K562 (cell line): Measurements from ENCODE around the gene KNSTRN. TPM values are rescaled to one million over a fixed set of nuclear protein-coding genes. Genes with fewer than 3 reads are reported as not detected.

ENCODE experiments used
- ARNT ChIP-seq, 2 experiments: fragments of 450-650 bp; IDR thresholded peaks; 2 replicates each; pipeline ENCODE4 v1.6.1; 2016; ENCODE audit warnings: mild to moderate bottlenecking in 1 of 2
- FOXA3 ChIP-seq, 2 experiments: fragments of 450-650 bp in 1 of 2; sonication (generic) in 1 of 2; formaldehyde crosslinking; IDR thresholded peaks in 1 of 2; conservative IDR thresholded peaks in 1 of 2; 2 replicates each; pipeline versions ENCODE4 v1.4.0 to v1.8.0; 2020 to 2022; ENCODE audit warnings: mild to moderate bottlenecking in 2 of 2, missing genetic modification reagents in 1 of 2
- HNRNPLL ChIP-seq: fragments of 200-400 bp; formaldehyde crosslinking; IDR thresholded peaks from 2 replicates; pipeline ENCODE4 v1.6.1; 2017; ENCODE audit warnings: low read length, low read depth, mild to moderate bottlenecking; ENCODE audit not compliant: poor library complexity, severe bottlenecking
- IFI16 ChIP-seq: fragments of 250-450 bp; sonication (Bioruptor Pico); IDR thresholded peaks from 2 replicates; pipeline ENCODE4 v2.1.2; 2022; ENCODE audit warnings: mild to moderate bottlenecking, inconsistent platforms
- MLLT1 ChIP-seq, 2 experiments: fragments of 450-650 bp; IDR thresholded peaks; 2 replicates each; pipeline ENCODE4 v1.6.1; 2016
- NFIX ChIP-seq: fragments of 250-450 bp; sonication (Bioruptor Pico); IDR thresholded peaks from 2 replicates; pipeline ENCODE4 v1.4.0; 2020; ENCODE audit warnings: low read depth, mild to moderate bottlenecking, moderate library complexity
- POU5F1 ChIP-seq: fragments of 150-350 bp; IDR thresholded peaks from 2 replicates; pipeline ENCODE4 v1.6.1; 2014; ENCODE audit warnings: borderline replicate concordance, low read length, low read depth, mild to moderate bottlenecking; ENCODE audit not compliant: partially characterized antibody
- SMAD1 ChIP-seq: fragments of 150-350 bp; IDR thresholded peaks from 2 replicates; pipeline ENCODE4 v1.6.1; 2014; ENCODE audit warnings: low read length, low read depth; ENCODE audit not compliant: partially characterized antibody
- ZKSCAN8 ChIP-seq: fragments of 200-800 bp; sonication (Bioruptor generic); IDR thresholded peaks from 2 replicates; pipeline ENCODE4 v1.6.1; 2016; ENCODE audit warnings: missing genetic modification characterization, missing compliant biosample characterization
- ZNF133 ChIP-seq: fragments of 250-450 bp; sonication (Bioruptor Pico); IDR thresholded peaks from 2 replicates; pipeline ENCODE4 v1.4.0; 2020; ENCODE audit warnings: mild to moderate bottlenecking
- ZNF174 ChIP-seq: fragments of 250-450 bp; sonication (Bioruptor Pico); IDR thresholded peaks from 2 replicates; pipeline ENCODE4 v1.4.0; 2020; ENCODE audit warnings: mild to moderate bottlenecking
- ZNF347 ChIP-seq: fragments of 450-650 bp; formaldehyde crosslinking; IDR thresholded peaks from 2 replicates; pipeline ENCODE4 v1.4.0; 2020; ENCODE audit warnings: low read depth, mild to moderate bottlenecking, moderate library complexity
- ZNF764 ChIP-seq: fragments of 250-450 bp; sonication (Bioruptor Pico); IDR thresholded peaks from 2 replicates; pipeline ENCODE4 v1.4.0; 2020; ENCODE audit warnings: low read depth, mild to moderate bottlenecking, moderate library complexity
- polyA plus RNA-seq, 8 experiments: library from polyadenylated mRNA; depleted of rRNA in 4 of 8; stranded (reverse) in 5 of 8; unstranded in 3 of 8; fragments of >200 nt; fragmentation: Nextera tagmentation in 2 of 8; fragmentation: Illumina TruSeq in 1 of 8; extraction: Ambion mirVana in 2 of 8; extraction: Trizol in 1 of 8; gene quantifications; 2 replicates each; pipeline versions ENCODE4 v1.2.1 to v1.2.3, GENCODE V29; 2011 to 2014; ENCODE audit warnings: inconsistent platforms in 1 of 8, missing spikeins in 1 of 8
- total RNA-seq, 7 experiments: library from RNA; depleted of rRNA in 6 of 7; stranded (reverse); fragments of >200 nt in 6 of 7; fragmentation: Illumina TruSeq in 2 of 7; extraction: Trizol in 2 of 7; gene quantifications; 2 replicates each; pipeline versions ENCODE4 v1.2.1 to v1.2.3, GENCODE V29; 2011 to 2021; ENCODE audit warnings: low replicate concordance in 1 of 7
- TF ChIP-seq, protein P1 (sequence below), 2 experiments: fragments of 450-650 bp in 1 of 2; sonication (generic) in 1 of 2; formaldehyde crosslinking in 1 of 2; IDR thresholded peaks; 2 replicates each; pipeline versions ENCODE4 v1.7.1 to v1.9.0; 2016 to 2022; ENCODE audit warnings: inconsistent platforms in 1 of 2, mild to moderate bottlenecking in 1 of 2, missing genetic modification reagents in 1 of 2
- TF ChIP-seq, protein P2 (sequence below): fragments of 250-450 bp; sonication (Bioruptor Pico); IDR thresholded peaks from 2 replicates; pipeline ENCODE4 v1.5.0; 2021

KNSTRN gene
- total and polyA plus RNA-seq, 9 of the 15 experiments (the other 6 are each of a cell fraction or from before 2014, with no cell fraction given) = 48.7 to 88.2 (median 66.3) TPM

GRCh38 chr15:40382580-40383456 lies at the start of gene KNSTRN (continued):
- TF ChIP-seq, protein P1, sequence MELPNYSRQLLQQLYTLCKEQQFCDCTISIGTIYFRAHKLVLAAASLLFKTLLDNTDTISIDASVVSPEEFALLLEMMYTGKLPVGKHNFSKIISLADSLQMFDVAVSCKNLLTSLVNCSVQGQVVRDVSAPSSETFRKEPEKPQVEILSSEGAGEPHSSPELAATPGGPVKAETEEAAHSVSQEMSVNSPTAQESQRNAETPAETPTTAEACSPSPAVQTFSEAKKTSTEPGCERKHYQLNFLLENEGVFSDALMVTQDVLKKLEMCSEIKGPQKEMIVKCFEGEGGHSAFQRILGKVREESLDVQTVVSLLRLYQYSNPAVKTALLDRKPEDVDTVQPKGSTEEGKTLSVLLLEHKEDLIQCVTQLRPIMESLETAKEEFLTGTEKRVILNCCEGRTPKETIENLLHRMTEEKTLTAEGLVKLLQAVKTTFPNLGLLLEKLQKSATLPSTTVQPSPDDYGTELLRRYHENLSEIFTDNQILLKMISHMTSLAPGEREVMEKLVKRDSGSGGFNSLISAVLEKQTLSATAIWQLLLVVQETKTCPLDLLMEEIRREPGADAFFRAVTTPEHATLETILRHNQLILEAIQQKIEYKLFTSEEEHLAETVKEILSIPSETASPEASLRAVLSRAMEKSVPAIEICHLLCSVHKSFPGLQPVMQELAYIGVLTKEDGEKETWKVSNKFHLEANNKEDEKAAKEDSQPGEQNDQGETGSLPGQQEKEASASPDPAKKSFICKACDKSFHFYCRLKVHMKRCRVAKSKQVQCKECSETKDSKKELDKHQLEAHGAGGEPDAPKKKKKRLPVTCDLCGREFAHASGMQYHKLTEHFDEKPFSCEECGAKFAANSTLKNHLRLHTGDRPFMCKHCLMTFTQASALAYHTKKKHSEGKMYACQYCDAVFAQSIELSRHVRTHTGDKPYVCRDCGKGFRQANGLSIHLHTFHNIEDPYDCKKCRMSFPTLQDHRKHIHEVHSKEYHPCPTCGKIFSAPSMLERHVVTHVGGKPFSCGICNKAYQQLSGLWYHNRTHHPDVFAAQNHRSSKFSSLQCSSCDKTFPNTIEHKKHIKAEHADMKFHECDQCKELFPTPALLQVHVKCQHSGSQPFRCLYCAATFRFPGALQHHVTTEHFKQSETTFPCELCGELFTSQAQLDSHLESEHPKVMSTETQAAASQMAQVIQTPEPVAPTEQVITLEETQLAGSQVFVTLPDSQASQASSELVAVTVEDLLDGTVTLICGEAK (IDR thresholded peaks at IDR 0.05) = peak; percentile 99
- TF ChIP-seq, protein P1 (CRISPR knock-in tag; IDR thresholded peaks at IDR 0.05) = no peak
- TF ChIP-seq ZKSCAN8 (CRISPR knock-in tag) (no peak), ZNF764 (CRISPR knock-in tag) (no peak), SMAD1 (peak; percentile 33), ZNF133 (CRISPR knock-in tag) (no peak), ZNF347 (CRISPR knock-in tag) (no peak), MLLT1 (IDR thresholded peaks at IDR 0.05) (no peak), NFIX (CRISPR knock-in tag) (no peak), FOXA3 (CRISPR knock-in tag; conservative IDR thresholded peaks at IDR 0.05 in 1 of 2, IDR thresholded peaks at IDR 0.05 in 1 of 2) (no peak), IFI16 (CRISPR knock-in tag) (no peak), POU5F1 (no peak), HNRNPLL (no peak), ZNF174 (no peak), ARNT (IDR thresholded peaks at IDR 0.05) (no peak)
- TF ChIP-seq, protein P2, sequence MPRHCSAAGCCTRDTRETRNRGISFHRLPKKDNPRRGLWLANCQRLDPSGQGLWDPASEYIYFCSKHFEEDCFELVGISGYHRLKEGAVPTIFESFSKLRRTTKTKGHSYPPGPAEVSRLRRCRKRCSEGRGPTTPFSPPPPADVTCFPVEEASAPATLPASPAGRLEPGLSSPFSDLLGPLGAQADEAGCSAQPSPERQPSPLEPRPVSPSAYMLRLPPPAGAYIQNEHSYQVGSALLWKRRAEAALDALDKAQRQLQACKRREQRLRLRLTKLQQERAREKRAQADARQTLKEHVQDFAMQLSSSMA = no peak
